ENCODE results near the gene IL6R.
"Not testable (repeated sequence)": the region's sequence is repeated elsewhere in the genome, so short reads cannot be mapped to it uniquely, and the experiment has no call there.

IL6R gene

DNA sequence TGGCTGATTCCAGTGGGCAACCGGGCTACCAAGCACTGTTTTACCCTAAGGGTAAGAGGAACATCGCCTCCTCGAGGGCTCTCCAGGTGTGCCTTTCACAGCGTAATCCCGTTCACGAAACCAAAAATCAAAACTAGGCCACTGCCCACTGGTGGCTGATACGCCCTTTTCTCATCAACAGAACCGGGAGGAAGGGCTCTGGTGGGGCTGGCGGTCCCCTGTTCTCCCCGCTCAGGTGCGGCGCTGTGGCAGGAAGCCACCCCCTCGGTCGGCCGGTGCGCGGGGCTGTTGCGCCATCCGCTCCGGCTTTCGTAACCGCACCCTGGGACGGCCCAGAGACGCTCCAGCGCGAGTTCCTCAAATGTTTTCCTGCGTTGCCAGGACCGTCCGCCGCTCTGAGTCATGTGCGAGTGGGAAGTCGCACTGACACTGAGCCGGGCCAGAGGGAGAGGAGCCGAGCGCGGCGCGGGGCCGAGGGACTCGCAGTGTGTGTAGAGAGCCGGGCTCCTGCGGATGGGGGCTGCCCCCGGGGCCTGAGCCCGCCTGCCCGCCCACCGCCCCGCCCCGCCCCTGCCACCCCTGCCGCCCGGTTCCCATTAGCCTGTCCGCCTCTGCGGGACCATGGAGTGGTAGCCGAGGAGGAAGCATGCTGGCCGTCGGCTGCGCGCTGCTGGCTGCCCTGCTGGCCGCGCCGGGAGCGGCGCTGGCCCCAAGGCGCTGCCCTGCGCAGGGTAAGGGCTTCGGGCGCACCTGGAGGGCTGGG lies at the start of gene IL6R:
IL6R (plus strand) TSS at position 360 of the 763 bp plus-strand sequence; CDS start at position 647, 287 bp downstream.
- H3K36me3 Mint-ChIP-seq (ENCODE audit: insufficient read depth): peaks cover 12% of the 10 kb centered on the region
- peak; percentile 57 for ATAC-seq (replicated peaks; ENCODE audit: extremely low read depth, poor library complexity, severe bottlenecking)
- H3K4me1 Mint-ChIP-seq: peaks cover 72% of the 10 kb centered on the region
- peak within 1 kb of the TSS; percentile 88 for H3K27ac Mint-ChIP-seq (ENCODE audit: low read depth)
- no peaks in the 10 kb centered on the region for H3K27me3 Mint-ChIP-seq
- peak within 1 kb of the TSS; percentile 82 for H3K4me3 Mint-ChIP-seq
- DNase-seq (ENCODE audit: low spot score in 2 of 2): peak; percentile 45
- H3K9me3 Mint-ChIP-seq: no peaks in the 10 kb centered on the region

DNA sequence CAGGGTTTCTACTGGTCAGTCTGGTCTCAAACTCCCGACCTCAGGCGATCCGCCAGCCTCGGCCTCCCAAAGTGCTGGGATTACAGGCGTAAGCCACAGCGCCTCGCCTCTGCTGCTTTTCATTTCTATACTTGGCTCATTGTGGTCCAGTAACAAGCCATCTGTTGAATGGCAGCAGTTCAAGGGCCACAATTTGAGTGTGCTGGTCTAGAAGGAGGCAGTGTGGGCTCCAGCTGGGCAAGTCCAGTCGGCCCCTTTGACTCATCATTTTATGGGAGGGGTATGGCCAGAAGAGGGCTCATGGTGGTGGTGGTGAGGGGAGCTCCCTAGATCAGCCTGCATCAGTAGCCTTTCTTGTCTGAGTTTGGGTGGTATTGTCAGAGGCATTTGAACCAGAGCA lies 46.6 kb upstream of the IL6R start:
- Mint-ChIP-seq H3K36me3 (ENCODE audit: insufficient read depth) (peaks cover 1% of the 10 kb centered on the region), H3K9me3 (no peaks in the 10 kb centered on the region)
- ATAC-seq (replicated peaks; ENCODE audit: extremely low read depth, poor library complexity, severe bottlenecking): no peak

DNA sequence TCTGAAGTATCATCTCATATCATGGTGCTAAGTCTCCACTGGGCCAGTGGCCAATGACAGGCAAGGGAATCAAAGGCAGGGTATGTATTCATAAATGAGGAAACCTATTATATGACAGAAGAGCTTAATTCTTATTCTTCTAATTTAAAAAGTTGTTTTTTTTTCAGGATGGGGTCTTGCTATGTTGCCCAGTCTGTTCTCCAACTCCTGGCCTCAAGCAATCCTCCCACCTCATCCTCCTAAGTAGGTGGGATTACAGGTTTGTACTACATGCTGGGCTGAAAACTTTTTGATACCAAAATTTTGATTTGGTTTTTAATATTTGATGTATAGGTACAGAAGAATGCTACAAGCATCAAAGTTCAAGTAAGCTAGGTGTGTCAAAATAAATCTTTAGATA lies 44.9 kb upstream of the IL6R start:
- Mint-ChIP-seq H3K9me3 (no peaks in the 10 kb centered on the region), H3K27me3 (no peaks in the 10 kb centered on the region), H3K27ac (ENCODE audit: low read depth) (no peak overlapping the region), H3K4me3 (no peak overlapping the region), H3K4me1 (no peaks in the 10 kb centered on the region), H3K36me3 (ENCODE audit: insufficient read depth) (no peaks in the 10 kb centered on the region)
- ATAC-seq (replicated peaks; ENCODE audit: extremely low read depth, poor library complexity, severe bottlenecking): no peak
- no peak for DNase-seq (ENCODE audit: low spot score in 2 of 2)

More for the DNA sequence above, 46.6 kb upstream of the IL6R start:
- no peak overlapping the region for H3K4me3 Mint-ChIP-seq
- peaks cover 8% of the 10 kb centered on the region for H3K4me1 Mint-ChIP-seq
- no peak for DNase-seq (ENCODE audit: low spot score in 2 of 2)
- H3K27me3 Mint-ChIP-seq: no peaks in the 10 kb centered on the region
- no peak overlapping the region for H3K27ac Mint-ChIP-seq (ENCODE audit: low read depth)

DNA sequence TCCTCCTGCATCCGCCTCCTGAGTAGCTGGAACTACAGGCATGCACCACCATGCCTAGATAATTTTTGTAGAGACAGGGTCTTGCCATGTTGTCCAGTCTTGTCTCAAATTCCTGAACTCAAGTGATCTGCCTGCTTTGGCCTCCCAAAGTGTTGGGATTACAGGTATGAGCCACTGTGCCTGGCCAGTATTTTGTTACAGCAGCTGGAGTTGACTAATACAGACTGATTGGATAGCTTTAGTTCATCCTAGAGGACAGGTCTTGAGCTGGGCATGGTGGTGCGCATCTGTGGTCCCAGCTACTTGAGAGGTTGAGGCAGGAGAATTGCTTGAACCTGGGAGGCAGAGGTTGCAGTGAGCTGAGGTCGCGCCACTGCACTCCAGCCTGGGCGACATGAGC lies 44.3 kb upstream of the IL6R start:
- not testable (repeated sequence) for H3K9me3 Mint-ChIP-seq; H3K27me3 Mint-ChIP-seq; H3K27ac Mint-ChIP-seq (ENCODE audit: low read depth); ATAC-seq (replicated peaks; ENCODE audit: extremely low read depth, poor library complexity, severe bottlenecking); DNase-seq (ENCODE audit: low spot score in 2 of 2); H3K36me3 Mint-ChIP-seq (ENCODE audit: insufficient read depth); H3K4me1 Mint-ChIP-seq; H3K4me3 Mint-ChIP-seq

DNA sequence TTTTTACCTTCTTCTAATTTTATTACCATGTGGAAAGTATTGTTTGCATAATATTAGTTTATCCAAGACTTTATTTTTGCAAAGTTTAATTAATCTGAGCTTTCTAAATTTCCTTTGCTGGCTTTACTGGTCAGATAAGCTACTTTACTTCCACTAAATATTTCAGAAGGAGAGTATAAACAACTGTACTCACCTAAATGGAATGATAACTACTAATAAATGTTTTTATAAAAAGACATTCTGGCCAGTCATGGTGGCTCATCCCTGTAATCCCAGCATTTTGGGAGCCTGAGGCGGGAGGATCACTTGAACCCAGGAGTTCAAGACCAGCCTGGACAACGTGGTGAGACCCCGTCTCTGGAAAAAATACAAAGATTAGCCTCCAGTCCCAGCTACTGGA lies 43.8 kb upstream of the IL6R start:
- no peak for DNase-seq (ENCODE audit: low spot score in 2 of 2)
- Mint-ChIP-seq H3K9me3 (no peaks in the 10 kb centered on the region), H3K4me3 (no peak overlapping the region), H3K27ac (ENCODE audit: low read depth) (no peak overlapping the region), H3K27me3 (peaks cover 3% of the 10 kb centered on the region), H3K36me3 (ENCODE audit: insufficient read depth) (no peaks in the 10 kb centered on the region), H3K4me1 (no peaks in the 10 kb centered on the region)
- ATAC-seq (replicated peaks; ENCODE audit: extremely low read depth, poor library complexity, severe bottlenecking): no peak

DNA sequence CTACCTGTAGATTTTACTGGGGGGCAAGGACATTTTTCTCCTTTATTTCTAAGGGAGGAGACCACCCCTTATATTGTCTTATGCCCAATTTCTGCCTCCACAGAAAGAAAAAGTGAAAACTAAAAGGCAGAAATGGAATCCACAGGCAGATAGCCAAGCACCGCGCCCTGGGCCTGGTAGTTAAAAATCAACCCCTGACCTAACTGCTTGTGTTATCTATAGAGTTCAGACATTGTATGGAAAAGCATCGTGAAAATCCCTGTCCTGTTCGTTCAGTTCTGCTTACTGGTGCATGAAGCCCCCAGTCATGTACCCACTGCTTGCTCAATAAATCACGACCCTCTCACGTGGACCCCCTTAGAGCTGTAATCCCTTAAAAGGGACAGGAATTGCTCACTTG lies 33.7 kb upstream of the IL6R start:
- Mint-ChIP-seq H3K36me3 (ENCODE audit: insufficient read depth) (no peaks in the 10 kb centered on the region), H3K27ac (ENCODE audit: low read depth) (no peak overlapping the region), H3K9me3 (no peaks in the 10 kb centered on the region), H3K27me3 (peaks cover 5% of the 10 kb centered on the region), H3K4me1 (no peaks in the 10 kb centered on the region), H3K4me3 (no peak overlapping the region)
- ATAC-seq (replicated peaks; ENCODE audit: extremely low read depth, poor library complexity, severe bottlenecking) (no peak), DNase-seq (ENCODE audit: low spot score in 2 of 2) (no peak)

DNA sequence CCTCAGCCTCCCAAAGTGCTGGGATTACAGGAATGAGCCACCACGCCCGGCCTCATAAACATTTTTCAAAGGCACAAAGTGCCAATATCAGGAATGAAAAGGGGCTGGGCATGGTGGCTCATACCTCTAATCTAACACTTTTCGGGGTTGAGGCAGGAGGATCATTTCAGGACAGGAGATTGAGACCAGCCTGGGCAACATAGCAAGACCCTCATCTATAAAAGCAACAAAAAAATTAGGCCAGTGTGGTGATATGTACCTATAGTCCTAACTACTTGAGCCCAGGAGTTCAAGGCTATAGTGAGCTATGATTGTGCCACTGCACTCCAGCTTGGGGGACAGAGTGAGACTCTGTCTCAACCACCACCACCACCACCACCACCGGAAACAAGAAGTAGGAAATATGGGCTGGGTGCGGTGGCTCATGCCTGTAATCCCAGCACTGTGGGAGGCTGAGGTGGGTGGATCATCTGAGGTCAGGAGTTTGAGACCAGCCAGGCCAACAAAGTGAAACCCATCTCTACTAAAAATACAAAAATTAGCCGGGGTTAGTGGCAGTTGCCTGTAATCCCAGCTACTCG lies 31.3 kb upstream of the IL6R start:
- H3K4me3 Mint-ChIP-seq; H3K36me3 Mint-ChIP-seq (ENCODE audit: insufficient read depth); DNase-seq (ENCODE audit: low spot score in 2 of 2); H3K9me3 Mint-ChIP-seq; ATAC-seq (replicated peaks; ENCODE audit: extremely low read depth, poor library complexity, severe bottlenecking); H3K4me1 Mint-ChIP-seq; H3K27me3 Mint-ChIP-seq; H3K27ac Mint-ChIP-seq (ENCODE audit: low read depth): not testable (repeated sequence)

DNA sequence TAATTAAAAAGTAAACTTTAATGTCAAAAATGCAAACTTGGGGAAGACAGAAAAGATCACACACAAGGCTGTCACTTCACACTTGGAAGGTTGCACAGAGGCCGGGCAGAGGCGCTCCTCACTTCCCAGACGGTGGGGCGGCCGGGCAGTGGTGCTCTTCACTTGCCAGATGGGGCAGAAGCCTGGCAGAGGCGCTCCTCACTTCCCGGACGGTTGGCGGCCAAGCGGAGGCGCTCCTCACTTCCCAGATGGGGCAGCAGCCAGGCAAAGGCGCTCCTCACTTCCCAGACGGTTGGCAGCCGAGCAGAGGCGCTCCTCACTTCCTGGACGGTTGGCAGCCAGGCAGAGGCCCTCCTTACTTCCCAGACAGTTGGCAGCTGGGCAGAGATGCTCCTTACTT lies 25.8 kb upstream of the IL6R start:
- Mint-ChIP-seq H3K4me3 (no peak overlapping the region), H3K4me1 (no peaks in the 10 kb centered on the region), H3K36me3 (ENCODE audit: insufficient read depth) (peaks cover 2% of the 10 kb centered on the region), H3K27ac (ENCODE audit: low read depth) (no peak overlapping the region), H3K9me3 (no peaks in the 10 kb centered on the region), H3K27me3 (no peaks in the 10 kb centered on the region)
- DNase-seq (ENCODE audit: low spot score in 2 of 2) (no peak), ATAC-seq (replicated peaks; ENCODE audit: extremely low read depth, poor library complexity, severe bottlenecking) (no peak)

DNA sequence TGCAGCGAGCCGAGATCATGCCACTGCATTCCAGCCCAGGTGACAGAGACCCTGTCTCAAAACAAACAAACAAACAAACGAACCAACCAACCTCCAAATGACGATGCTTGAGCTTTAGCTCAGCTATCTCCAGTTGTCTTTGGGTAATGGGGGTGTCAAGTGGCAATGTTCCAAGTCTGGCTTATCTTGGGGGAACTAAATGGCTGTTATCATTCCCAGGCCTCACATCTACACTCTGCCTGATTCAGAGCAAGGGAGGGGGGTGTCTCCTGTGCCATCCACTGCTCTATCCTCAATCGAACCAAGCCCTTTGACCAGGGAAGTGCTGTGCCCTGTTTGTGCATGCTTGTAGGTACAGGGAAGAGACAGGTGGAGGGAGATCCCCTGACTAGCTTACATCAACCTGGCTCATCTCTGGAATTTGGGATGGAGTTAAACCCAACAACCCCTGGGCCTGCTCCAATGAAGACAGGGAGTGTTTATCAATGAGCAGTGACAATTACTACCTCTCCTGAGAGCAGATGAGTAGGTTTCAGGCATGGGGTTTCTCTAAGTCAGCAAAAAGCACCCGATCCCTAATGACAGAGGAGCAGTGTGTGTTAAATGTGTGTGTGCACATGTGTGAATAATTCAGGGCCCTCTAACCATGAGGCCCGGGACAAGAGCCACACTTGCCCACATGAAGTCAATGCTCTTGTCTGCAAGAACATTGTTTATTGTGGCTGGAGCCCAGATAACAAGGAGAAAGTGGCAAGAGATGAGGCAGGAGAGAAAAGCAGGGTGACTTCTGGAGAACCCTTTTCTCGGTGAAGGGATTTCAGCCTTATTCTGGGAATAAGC lies 20.3 kb upstream of the IL6R start:
- peak overlapping the region; percentile 95 for H3K27ac Mint-ChIP-seq (ENCODE audit: low read depth)
- no peaks in the 10 kb centered on the region for H3K9me3 Mint-ChIP-seq
- no peak for ATAC-seq (replicated peaks; ENCODE audit: extremely low read depth, poor library complexity, severe bottlenecking)
- H3K4me1 Mint-ChIP-seq: peaks cover 23% of the 10 kb centered on the region
- H3K27me3 Mint-ChIP-seq: no peaks in the 10 kb centered on the region
- DNase-seq (ENCODE audit: low spot score in 2 of 2): no peak
- H3K36me3 Mint-ChIP-seq (ENCODE audit: insufficient read depth): peaks cover 8% of the 10 kb centered on the region
- peak overlapping the region; percentile 69 for H3K4me3 Mint-ChIP-seq

DNA sequence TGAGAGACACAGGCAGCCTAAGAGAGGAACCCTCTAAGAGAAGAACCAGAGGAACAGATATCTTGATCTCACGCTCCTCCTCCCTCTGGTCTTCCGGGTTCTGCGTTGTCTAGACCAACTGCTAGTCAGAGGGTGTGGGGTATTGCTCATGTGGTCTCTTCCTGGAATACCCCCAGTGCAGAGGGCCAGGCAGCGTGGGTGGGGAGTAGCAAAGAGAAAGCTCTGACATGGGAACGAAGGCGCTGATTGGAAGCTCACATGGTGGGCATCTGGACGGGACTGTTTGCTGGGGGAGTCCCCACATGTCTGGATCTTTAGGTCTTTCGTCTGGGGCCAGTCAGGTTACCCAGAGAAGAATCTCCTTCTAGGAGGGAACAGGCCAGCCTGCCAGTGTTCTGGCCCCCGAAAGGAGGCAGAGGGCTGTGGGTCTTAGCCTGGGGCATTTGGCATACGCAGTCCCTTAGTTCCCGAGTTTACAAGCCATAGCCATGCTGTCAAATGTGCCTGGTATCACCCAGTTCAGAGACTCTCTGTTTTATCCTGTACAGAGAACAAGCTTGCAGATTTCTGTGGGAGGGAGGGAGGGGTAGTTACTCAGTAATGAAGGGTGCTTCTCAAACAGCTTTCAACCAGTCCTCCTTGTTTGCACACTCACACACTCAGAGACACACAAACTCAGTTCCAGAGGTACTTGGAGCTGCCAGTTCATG lies 18.3 kb upstream of the IL6R start:
- Mint-ChIP-seq H3K27ac (ENCODE audit: low read depth) (peak overlapping the region; percentile 95), H3K4me1 (peaks cover 28% of the 10 kb centered on the region), H3K4me3 (peak overlapping the region; percentile 69), H3K36me3 (ENCODE audit: insufficient read depth) (peaks cover 6% of the 10 kb centered on the region), H3K27me3 (no peaks in the 10 kb centered on the region), H3K9me3 (no peaks in the 10 kb centered on the region)
- ATAC-seq (replicated peaks; ENCODE audit: extremely low read depth, poor library complexity, severe bottlenecking): peak; percentile 83
- DNase-seq (ENCODE audit: low spot score in 2 of 2): peak in 1 of 2 donors; percentile 54

DNA sequence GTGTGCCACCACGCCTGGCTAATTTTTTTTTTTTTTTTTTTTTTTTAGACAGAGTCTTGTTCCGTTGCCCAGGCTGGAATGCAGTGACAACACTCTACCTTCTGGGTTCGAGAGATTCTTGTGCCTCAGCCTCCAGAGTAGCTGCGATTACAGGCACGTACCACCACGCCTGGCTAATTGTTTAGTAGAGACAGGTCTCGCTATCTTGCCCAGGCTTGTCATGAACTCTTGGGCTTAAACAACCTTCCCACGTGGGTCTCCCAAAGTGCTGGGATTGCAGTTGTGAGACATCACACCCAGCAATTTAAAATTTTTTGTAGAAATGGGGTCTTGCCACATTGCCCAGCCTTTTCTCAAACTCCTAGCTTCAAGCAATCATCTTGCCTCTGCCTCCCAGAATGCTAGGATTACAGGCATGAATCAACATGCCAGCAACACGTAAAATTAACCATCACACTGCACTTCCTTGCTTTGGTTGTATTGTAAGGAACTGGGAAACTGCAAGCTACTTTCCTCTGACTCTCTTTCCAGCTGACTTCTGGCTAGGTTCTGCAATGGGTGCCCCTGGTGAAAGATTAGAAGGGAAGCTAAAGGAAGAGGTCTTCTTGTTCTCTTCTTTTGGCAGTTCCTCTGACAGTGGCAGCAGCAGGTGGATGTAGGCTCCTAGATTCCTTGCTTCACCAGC lies 13.9 kb upstream of the IL6R start:
- ATAC-seq (replicated peaks; ENCODE audit: extremely low read depth, poor library complexity, severe bottlenecking): no peak
- no peak overlapping the region for H3K4me3 Mint-ChIP-seq
- DNase-seq (ENCODE audit: low spot score in 2 of 2): no peak
- no peaks in the 10 kb centered on the region for H3K27me3 Mint-ChIP-seq
- no peaks in the 10 kb centered on the region for H3K9me3 Mint-ChIP-seq
- peaks cover 15% of the 10 kb centered on the region for H3K4me1 Mint-ChIP-seq
- no peak overlapping the region for H3K27ac Mint-ChIP-seq (ENCODE audit: low read depth)
- peaks cover 2% of the 10 kb centered on the region for H3K36me3 Mint-ChIP-seq (ENCODE audit: insufficient read depth)

DNA sequence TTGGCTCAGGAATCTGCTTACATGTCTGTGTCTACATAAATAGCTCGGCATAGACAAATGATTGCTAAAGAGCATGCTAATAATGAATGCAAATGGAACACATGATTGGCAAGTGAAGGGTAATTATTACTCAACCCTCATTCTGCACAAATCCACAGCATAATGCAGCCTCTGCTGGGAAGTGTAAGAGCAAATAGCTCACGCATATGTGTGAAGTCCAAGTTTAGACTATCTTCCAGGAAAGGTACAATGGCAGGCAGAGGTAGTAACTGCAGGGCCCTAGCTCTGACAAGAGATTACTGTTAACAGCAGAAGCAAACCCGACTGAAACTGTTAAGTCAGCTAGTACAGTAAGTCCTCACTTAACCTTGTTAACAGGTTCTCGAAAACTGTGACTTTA lies 7.0 kb upstream of the IL6R start:
- Mint-ChIP-seq H3K4me3 (no peak overlapping the region), H3K27me3 (no peaks in the 10 kb centered on the region), H3K9me3 (no peaks in the 10 kb centered on the region), H3K4me1 (peaks cover 29% of the 10 kb centered on the region), H3K27ac (ENCODE audit: low read depth) (no peak overlapping the region), H3K36me3 (ENCODE audit: insufficient read depth) (no peaks in the 10 kb centered on the region)
- DNase-seq (ENCODE audit: low spot score in 2 of 2) (no peak), ATAC-seq (replicated peaks; ENCODE audit: extremely low read depth, poor library complexity, severe bottlenecking) (no peak)
